HG03575 (cell line): ENCODE measurements around the gene CCDC82.

Experiments used
- ATAC-seq: cut with Tn5 transposase; IDR thresholded peaks from one replicate; pipeline ENCODE4 v1.9.1; 2021; ENCODE audit not compliant: unreplicated experiment, insufficient number of reproducible peaks, low FRiP score; ENCODE audit errors: extremely low read depth

Gene CCDC82

GRCh38 chr11:96313163-96313562 is 76.5 kb downstream of the CCDC82 start:
- no peak for ATAC-seq

DNA sequence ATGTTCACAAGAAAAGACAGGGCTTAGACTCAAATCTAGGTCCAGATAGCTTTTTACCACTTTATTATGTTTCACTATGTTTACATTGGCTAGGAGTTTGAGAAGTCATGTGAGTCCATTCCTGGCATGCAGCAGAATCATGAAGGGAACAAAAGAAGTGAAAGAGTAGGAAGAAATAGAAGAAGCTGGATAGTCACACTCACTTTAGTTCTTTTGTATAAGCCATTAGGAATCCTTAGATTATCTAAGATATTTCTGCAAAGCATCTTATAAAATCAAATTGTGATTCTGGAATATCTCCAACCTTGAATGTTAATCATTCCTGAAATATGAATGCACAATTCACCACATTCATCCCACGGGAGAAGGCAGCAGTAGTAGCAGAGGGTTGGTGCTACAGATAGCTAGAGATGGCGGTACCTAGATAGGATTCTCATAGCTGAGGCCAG is 78.6 kb downstream of the CCDC82 start:
- ATAC-seq, result no peak

- no peak for ATAC-seq
Measured at GRCh38 chr11:96310236-96310635, 79.5 kb downstream of the CCDC82 start.

DNA sequence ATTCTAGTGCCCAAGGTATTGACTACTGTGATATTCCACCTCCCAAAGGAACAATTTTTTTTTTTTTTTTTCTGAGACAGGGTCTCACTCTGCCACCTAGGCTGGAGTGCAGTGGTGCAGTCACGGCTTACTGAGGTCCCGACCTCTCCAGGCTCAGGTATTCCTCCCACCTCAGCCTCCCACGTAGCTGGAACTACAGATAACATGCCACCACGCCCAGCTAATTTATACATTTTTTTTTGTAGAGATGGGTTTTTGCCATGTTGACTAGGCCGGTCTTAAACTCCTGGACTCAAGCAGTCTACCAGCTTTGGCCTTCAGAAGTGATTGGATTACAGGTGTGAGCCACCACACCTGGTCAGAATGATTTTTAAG is 80.1 kb downstream of the CCDC82 start:
- ATAC-seq, result no peak

DNA sequence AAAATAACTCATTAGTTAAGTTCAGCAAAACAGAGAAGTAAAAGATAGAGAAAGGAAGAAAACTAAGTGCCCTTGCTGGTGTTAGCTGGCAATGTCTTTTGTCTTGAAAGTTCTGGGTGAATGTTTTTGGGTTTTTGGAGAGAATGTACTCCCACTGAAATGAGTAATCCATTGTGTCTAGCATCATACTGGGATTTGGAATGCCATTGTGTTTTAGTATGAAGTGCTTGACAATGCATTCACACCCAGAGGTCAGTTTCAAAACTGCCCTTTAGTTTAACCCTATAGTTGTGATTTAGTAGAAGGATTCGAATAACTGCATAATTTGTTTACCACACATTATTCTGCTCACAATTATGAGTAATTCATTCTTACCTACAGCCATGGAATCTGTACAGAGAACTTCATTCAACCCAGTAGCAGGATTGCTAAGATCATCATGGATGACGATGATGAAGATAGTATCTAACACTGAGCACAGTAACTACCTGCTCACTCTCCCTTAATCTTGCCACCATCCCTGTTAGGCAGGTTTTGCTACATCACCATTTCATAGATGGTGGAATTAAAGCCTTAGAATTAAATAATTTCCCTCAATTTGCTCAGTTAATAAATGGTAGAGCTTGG is 80.6 kb downstream of the CCDC82 start:
- ATAC-seq, result no peak

DNA sequence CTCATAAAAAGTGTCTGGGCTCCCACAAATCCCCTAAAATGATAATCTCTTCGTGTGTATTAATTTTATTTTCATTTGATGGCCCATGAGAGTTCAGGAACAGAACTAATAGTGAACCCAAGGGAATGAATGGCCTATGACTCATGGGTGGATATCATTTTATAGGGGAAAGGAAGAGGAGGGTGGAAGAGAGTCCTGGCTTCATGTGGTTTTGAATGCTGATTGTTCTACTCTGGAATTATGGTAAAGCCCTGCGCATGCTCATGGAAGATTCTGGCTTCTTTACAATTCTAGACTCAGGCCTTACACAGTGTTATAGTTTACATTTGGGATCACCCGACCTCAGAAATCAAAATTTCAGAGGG is 82.0 kb downstream of the CCDC82 start:
- ATAC-seq, result no peak

- ATAC-seq, result no peak
Measured at GRCh38 chr11:96306933-96307775, 82.6 kb downstream of the CCDC82 start.

DNA sequence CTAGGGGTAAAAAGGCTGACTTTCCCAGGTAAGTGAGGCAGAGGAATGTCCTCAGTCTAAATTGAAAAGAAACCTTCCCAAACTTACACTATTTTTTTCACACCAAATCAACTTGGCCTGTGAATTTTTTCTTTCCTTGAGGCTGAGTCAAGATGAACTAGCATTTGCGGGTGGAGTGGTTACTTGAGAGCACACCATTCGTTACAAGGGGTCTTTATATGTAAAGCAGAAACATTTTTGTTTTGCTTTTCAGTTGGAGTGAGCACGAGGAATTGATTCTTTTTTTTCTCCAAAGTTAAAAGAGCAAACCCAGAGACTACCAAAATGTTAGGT is 83.1 kb downstream of the CCDC82 start:
- ATAC-seq, result no peak

DNA sequence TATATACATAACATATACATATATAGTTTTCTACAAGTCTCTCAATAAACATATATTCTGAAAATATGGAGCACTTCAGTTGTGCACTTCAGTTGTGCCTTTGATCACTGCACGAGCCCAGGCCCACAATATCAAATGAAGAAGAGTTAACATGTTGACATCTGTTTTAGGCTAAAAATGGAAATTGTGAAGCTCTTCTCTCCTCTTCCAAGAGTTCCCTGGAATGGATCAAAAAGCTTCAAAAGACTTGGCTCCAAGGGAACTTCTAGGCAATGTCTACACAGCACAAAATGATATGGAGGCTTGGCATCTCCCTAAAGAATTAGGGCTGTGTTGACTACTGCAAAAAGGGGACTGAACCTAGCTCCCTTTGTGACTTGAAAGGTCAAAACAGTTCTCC is 83.6 kb downstream of the CCDC82 start:
- no peak for ATAC-seq

DNA sequence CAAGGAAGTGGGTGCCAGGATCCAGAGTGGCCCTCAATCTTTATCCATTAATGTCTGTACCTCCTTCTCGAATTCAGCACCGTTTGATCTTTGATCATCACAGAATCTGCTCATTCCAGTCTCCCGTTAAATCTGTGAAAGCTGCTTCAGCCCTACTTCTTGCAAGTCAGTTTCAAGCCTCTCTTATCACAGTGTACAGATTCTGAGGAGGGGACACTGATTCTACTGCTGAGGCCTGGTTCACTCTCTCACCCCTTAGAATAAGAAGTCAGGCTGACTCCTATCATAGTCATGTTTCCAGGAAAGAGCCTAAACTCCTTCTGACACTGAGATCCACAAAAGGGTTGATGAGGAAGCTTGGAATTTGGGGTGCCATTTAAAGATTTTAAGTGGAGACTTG is 85.7 kb downstream of the CCDC82 start:
- ATAC-seq, result no peak

DNA sequence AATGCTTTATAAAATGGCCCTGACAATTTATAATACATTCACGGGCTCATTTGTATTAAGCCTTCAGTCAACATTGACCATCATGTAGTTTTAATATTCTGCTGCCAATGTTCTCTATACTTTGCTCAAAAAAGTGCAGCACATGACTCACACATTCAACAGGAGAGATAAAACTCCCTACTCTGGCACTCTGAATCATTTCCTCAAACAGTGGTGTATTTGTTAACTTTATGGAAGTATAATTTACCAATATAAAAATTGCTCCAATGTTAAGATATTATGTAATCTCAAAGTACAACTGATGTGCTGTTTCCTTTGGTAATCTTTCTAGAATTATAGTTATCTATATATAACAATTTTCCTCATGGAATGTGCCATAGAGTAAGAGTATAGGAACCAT is 86.6 kb downstream of the CCDC82 start:
- ATAC-seq, result no peak
